Nephron (organoid): ENCODE measurements around the gene OR2AT4.

ENCODE experiments used
- H3K27ac Mint-ChIP-seq, 3 experiments: 2 replicates each; pipeline ENCODE4 v1.8.0; 2020; ENCODE audit warnings: mixed read lengths in 3 of 3, mild to moderate bottlenecking in 2 of 3, moderate library complexity in 1 of 3
- H3K27me3 Mint-ChIP-seq: 2 replicates; pipeline ENCODE4 v1.8.0; 2021; ENCODE audit warnings: low read depth, mild to moderate bottlenecking, moderate library complexity, mixed read lengths
- H3K36me3 Mint-ChIP-seq: 2 replicates; pipeline ENCODE4 v1.8.0; 2020; ENCODE audit warnings: low read depth, mixed read lengths
- H3K4me1 Mint-ChIP-seq: 2 replicates; pipeline ENCODE4 v1.8.0; 2020; ENCODE audit warnings: mixed read lengths
- H3K4me3 Mint-ChIP-seq, 3 experiments: 2 replicates each; pipeline ENCODE4 v1.8.0; 2020; ENCODE audit warnings: mild to moderate bottlenecking in 3 of 3, mixed read lengths in 3 of 3, moderate library complexity in 2 of 3
- H3K9me3 Mint-ChIP-seq: 2 replicates; pipeline ENCODE4 v1.8.0; 2020; ENCODE audit warnings: mixed read lengths
- CTCF ChIP-seq, 3 experiments: fragments of 200-600 bp; sonication (generic); IDR thresholded peaks; one replicate each; pipeline ENCODE4 v1.5.0; 2021; ENCODE audit warnings: antibody characterized with exemption in 3 of 3; ENCODE audit not compliant: unreplicated experiment in 3 of 3

The OR2AT4 gene

GRCh38 chr11:75087319-75088305 is 9.1 kb downstream of the OR2AT4 start:
- Mint-ChIP-seq H3K4me3 (no peak overlapping the region), H3K4me1 (no peaks in the 10 kb centered on the region), H3K27me3 (peaks cover 23% of the 10 kb centered on the region), H3K9me3 (peaks cover 28% of the 10 kb centered on the region), H3K36me3 (no peaks in the 10 kb centered on the region), H3K27ac (no peak overlapping the region)
- TF ChIP-seq CTCF (IDR thresholded peaks at IDR 0.05; ENCODE audit: unreplicated experiment in 3 of 3): no peak

- Mint-ChIP-seq H3K9me3 (peaks cover 11% of the 10 kb centered on the region), H3K27ac (no peak overlapping the region), H3K36me3 (no peaks in the 10 kb centered on the region), H3K4me3 (no peak overlapping the region), H3K27me3 (peaks cover 24% of the 10 kb centered on the region), H3K4me1 (no peaks in the 10 kb centered on the region)
- no peak for TF ChIP-seq CTCF (IDR thresholded peaks at IDR 0.05; ENCODE audit: unreplicated experiment in 3 of 3)
Measured at GRCh38 chr11:75084883-75085282, 11.8 kb downstream of the OR2AT4 start.

- Mint-ChIP-seq H3K4me1 (no peaks in the 10 kb centered on the region), H3K27ac (no peak overlapping the region), H3K4me3 (no peak overlapping the region), H3K36me3 (no peaks in the 10 kb centered on the region), H3K27me3 (peaks cover 20% of the 10 kb centered on the region), H3K9me3 (no peaks in the 10 kb centered on the region)
- TF ChIP-seq CTCF (IDR thresholded peaks at IDR 0.05; ENCODE audit: unreplicated experiment in 3 of 3): no peak
Measured at GRCh38 chr11:75083217-75083605, 13.5 kb downstream of the OR2AT4 start.

GRCh38 chr11:75082601-75083216 is 14.0 kb downstream of the OR2AT4 start:
- no peak overlapping the region for H3K27ac Mint-ChIP-seq
- H3K27me3 Mint-ChIP-seq: peaks cover 22% of the 10 kb centered on the region
- H3K36me3 Mint-ChIP-seq: no peaks in the 10 kb centered on the region
- no peak for TF ChIP-seq CTCF (IDR thresholded peaks at IDR 0.05; ENCODE audit: unreplicated experiment in 3 of 3)
- no peaks in the 10 kb centered on the region for H3K9me3 Mint-ChIP-seq
- no peaks in the 10 kb centered on the region for H3K4me1 Mint-ChIP-seq
- no peak overlapping the region for H3K4me3 Mint-ChIP-seq

GRCh38 chr11:75079546-75079945 is 17.1 kb downstream of the OR2AT4 start:
- no peak for TF ChIP-seq CTCF (IDR thresholded peaks at IDR 0.05; ENCODE audit: unreplicated experiment in 3 of 3)
- no peaks in the 10 kb centered on the region for H3K9me3 Mint-ChIP-seq
- peaks cover 20% of the 10 kb centered on the region for H3K27me3 Mint-ChIP-seq
- H3K4me1 Mint-ChIP-seq: no peaks in the 10 kb centered on the region
- no peak overlapping the region for H3K4me3 Mint-ChIP-seq
- H3K27ac Mint-ChIP-seq: no peak overlapping the region
- no peaks in the 10 kb centered on the region for H3K36me3 Mint-ChIP-seq
